ENCODE results near the gene CA10. TPM values are rescaled to one million over a fixed set of nuclear protein-coding genes. Genes with fewer than 3 reads are reported as not detected.

The CA10 gene
- total RNA-seq, 6 experiments from 2014 or later = not detected

GRCh38 chr17:51955245-51955644 lies 203.3 kb downstream of the CA10 start:
- Mint-ChIP-seq H3K27me3 (ENCODE audit: insufficient read depth) (no peaks in the 10 kb centered on the region), H3K36me3 (ENCODE audit: low read depth) (no peaks in the 10 kb centered on the region), H3K4me3 (no peak overlapping the region), H3K4me1 (ENCODE audit: low read depth) (no peaks in the 10 kb centered on the region), H3K9me3 (peaks cover 52% of the 10 kb centered on the region), H3K27ac (no peak overlapping the region)
- no peak for TF ChIP-seq CTCF (IDR thresholded peaks at IDR 0.05)
- DNase-seq = no peak

GRCh38 chr17:51954232-51954765 lies 204.2 kb downstream of the CA10 start:
- no peaks in the 10 kb centered on the region for H3K4me1 Mint-ChIP-seq (ENCODE audit: low read depth)
- no peak for DNase-seq
- no peak overlapping the region for H3K4me3 Mint-ChIP-seq

GRCh38 chr17:51951741-51952140 lies 206.8 kb downstream of the CA10 start:
- H3K27me3 Mint-ChIP-seq (ENCODE audit: insufficient read depth) = no peaks in the 10 kb centered on the region
- H3K4me3 Mint-ChIP-seq = no peak overlapping the region
- no peaks in the 10 kb centered on the region for H3K4me1 Mint-ChIP-seq (ENCODE audit: low read depth)
- H3K9me3 Mint-ChIP-seq = peaks cover 50% of the 10 kb centered on the region
- DNase-seq = no peak
- H3K36me3 Mint-ChIP-seq (ENCODE audit: low read depth) = no peaks in the 10 kb centered on the region
- TF ChIP-seq CTCF (IDR thresholded peaks at IDR 0.05) = no peak
- no peak overlapping the region for H3K27ac Mint-ChIP-seq

More at GRCh38 chr17:51954232-51954765, 204.2 kb downstream of the CA10 start:
- no peaks in the 10 kb centered on the region for H3K36me3 Mint-ChIP-seq (ENCODE audit: low read depth)
- H3K9me3 Mint-ChIP-seq = peaks cover 51% of the 10 kb centered on the region
- no peak overlapping the region for H3K27ac Mint-ChIP-seq
- H3K27me3 Mint-ChIP-seq (ENCODE audit: insufficient read depth) = no peaks in the 10 kb centered on the region
- TF ChIP-seq CTCF (IDR thresholded peaks at IDR 0.05) = no peak

GRCh38 chr17:51948128-51948527 lies 210.4 kb downstream of the CA10 start:
- Mint-ChIP-seq H3K9me3 (peaks cover 34% of the 10 kb centered on the region), H3K4me1 (ENCODE audit: low read depth) (no peaks in the 10 kb centered on the region), H3K27me3 (ENCODE audit: insufficient read depth) (no peaks in the 10 kb centered on the region), H3K4me3 (no peak overlapping the region), H3K27ac (no peak overlapping the region), H3K36me3 (ENCODE audit: low read depth) (no peaks in the 10 kb centered on the region)
- DNase-seq = no peak
- no peak for TF ChIP-seq CTCF (IDR thresholded peaks at IDR 0.05)

GRCh38 chr17:51947160-51947735 lies 211.3 kb downstream of the CA10 start:
- Mint-ChIP-seq H3K36me3 (ENCODE audit: low read depth) (no peaks in the 10 kb centered on the region), H3K4me1 (ENCODE audit: low read depth) (no peaks in the 10 kb centered on the region), H3K9me3 (peaks cover 31% of the 10 kb centered on the region), H3K27me3 (ENCODE audit: insufficient read depth) (no peaks in the 10 kb centered on the region), H3K27ac (no peak overlapping the region), H3K4me3 (no peak overlapping the region)
- no peak for DNase-seq
- no peak for TF ChIP-seq CTCF (IDR thresholded peaks at IDR 0.05)
